Esophagus (tissue), 2 donors: Measurements from ENCODE around the gene IL22. TPM values are rescaled to one million over a fixed set of nuclear protein-coding genes. Genes with fewer than 3 reads are reported as not detected.

ENCODE experiments used
- H3K27ac ChIP-seq, 2 donors: one replicate each; pipeline ENCODE4 v1.5.1; 2013; ENCODE audit warnings: low read depth in 2 of 2, mild to moderate bottlenecking in 2 of 2, inconsistent platforms in 1 of 2, low read length in 1 of 2, moderate library complexity in 1 of 2
- H3K27me3 ChIP-seq, 2 donors: one replicate each; pipeline ENCODE4 v1.6.1; 2013; ENCODE audit warnings: low read length in 2 of 2, control low read depth in 1 of 2, mild to moderate bottlenecking in 1 of 2; ENCODE audit not compliant: insufficient read depth in 2 of 2, control insufficient read depth in 1 of 2
- H3K36me3 ChIP-seq, 2 donors: one replicate each; pipeline ENCODE4 v1.6.1; 2013; ENCODE audit warnings: low read length in 1 of 2; ENCODE audit not compliant: control insufficient read depth in 2 of 2, insufficient read depth in 2 of 2
- H3K4me1 ChIP-seq, 2 donors: one replicate each; pipeline ENCODE4 v1.6.1; 2013; ENCODE audit warnings: low read length in 1 of 2; ENCODE audit not compliant: control insufficient read depth in 2 of 2, insufficient read depth in 2 of 2
- H3K4me3 ChIP-seq, 2 donors: one replicate each; pipeline ENCODE4 v1.5.1; 2013; ENCODE audit warnings: low read length in 2 of 2, mild to moderate bottlenecking in 2 of 2, low read depth in 1 of 2, moderate library complexity in 1 of 2
- H3K9me3 ChIP-seq, 2 donors: one replicate each; pipeline ENCODE4 v1.6.1; 2013; ENCODE audit warnings: mild to moderate bottlenecking in 2 of 2, low read depth in 1 of 2, low read length in 1 of 2, moderate library complexity in 1 of 2; ENCODE audit not compliant: control insufficient read depth in 2 of 2, insufficient read depth in 1 of 2
- WGBS, 2 donors: extraction: QIAGEN DNeasy Blood & Tissue Kit; methylation state at CpG; one replicate each; pipeline ENCODE4 v1.1.7; 2013; 5-methylcytosine and 5-hydroxymethylcytosine counted together
- polyA plus RNA-seq, 2 donors: library from polyadenylated mRNA; stranded (reverse); fragments of 200-250 nt; gene quantifications; one replicate each; pipeline ENCODE4 v1.2.3, GENCODE V29; 2013
- donor health status: healthy with polysubstance abuse.
- donor health status: Bipolar disorder and iron deficiency.

IL22 gene
- polyA plus RNA-seq, 2 donors: 0.36 TPM; not detected in 1

- Histone ChIP-seq H3K9me3 (no peaks in the 10 kb centered on the region), H3K36me3 (no peaks in the 10 kb centered on the region), H3K27ac (no peak overlapping the region)
These were observed 5.6 kb downstream of the IL22 start for GRCh38 chr12:68247785-68248184.

GRCh38 chr12:68246350-68246749 lies 7.1 kb downstream of the IL22 start:
- Histone ChIP-seq H3K4me1 (peaks cover 3 to 4% of the 10 kb centered on the region in 2 donors), H3K27ac (no peak overlapping the region)

More at GRCh38 chr12:68247785-68248184, 5.6 kb downstream of the IL22 start:
- Histone ChIP-seq H3K4me3 (no peak overlapping the region), H3K4me1 (peaks cover 3 to 4% of the 10 kb centered on the region in 2 donors), H3K27me3 (peaks cover 0 to 2% of the 10 kb centered on the region in 2 donors)

GRCh38 chr12:68245180-68246021 lies 8.0 kb downstream of the IL22 start:
- H3K27ac ChIP-seq: no peak overlapping the region
- H3K27me3 ChIP-seq: no peaks in the 10 kb centered on the region
- H3K9me3 ChIP-seq: no peaks in the 10 kb centered on the region
- peaks cover 3 to 4% of the 10 kb centered on the region in 2 donors for H3K4me1 ChIP-seq
- H3K36me3 ChIP-seq: no peaks in the 10 kb centered on the region
- WGBS, 2 donors: 29 to 32% methylated on average over 6 of the region's 6 CpGs
- H3K4me3 ChIP-seq: no peak overlapping the region

More at GRCh38 chr12:68246350-68246749, 7.1 kb downstream of the IL22 start:
- no peaks in the 10 kb centered on the region for H3K27me3 ChIP-seq
- H3K4me3 ChIP-seq: no peak overlapping the region
- no peaks in the 10 kb centered on the region for H3K9me3 ChIP-seq
- 92% methylated on average over 6 of the region's 6 CpGs for WGBS, 2 donors
- H3K36me3 ChIP-seq: no peaks in the 10 kb centered on the region

- Histone ChIP-seq H3K4me3 (no peak overlapping the region), H3K36me3 (no peaks in the 10 kb centered on the region), H3K27me3 (no peaks in the 10 kb centered on the region), H3K4me1 (peaks cover 4 to 5% of the 10 kb centered on the region in 2 donors), H3K27ac (no peak overlapping the region), H3K9me3 (no peaks in the 10 kb centered on the region)
These were observed 10.6 kb downstream of the IL22 start for GRCh38 chr12:68242777-68243176.

- Histone ChIP-seq H3K4me3 (no peak overlapping the region), H3K36me3 (no peaks in the 10 kb centered on the region), H3K9me3 (no peaks in the 10 kb centered on the region), H3K4me1 (peaks cover 2 to 4% of the 10 kb centered on the region in 2 donors), H3K27me3 (no peaks in the 10 kb centered on the region), H3K27ac (no peak overlapping the region)
- WGBS, 2 donors: 11 to 29% methylated on average over 1 of the region's 1 CpG
These were observed 12.4 kb downstream of the IL22 start for GRCh38 chr12:68240975-68241374.

GRCh38 chr12:68240079-68240478 lies 13.3 kb downstream of the IL22 start:
- Histone ChIP-seq H3K27me3 (no peaks in the 10 kb centered on the region), H3K27ac (no peak overlapping the region)

GRCh38 chr12:68239309-68239982 lies 14.0 kb downstream of the IL22 start:
- peaks cover 0 to 2% of the 10 kb centered on the region in 2 donors for H3K4me1 ChIP-seq

More at GRCh38 chr12:68240079-68240478, 13.3 kb downstream of the IL22 start:
- WGBS, 2 donors: 31 to 32% methylated on average over 1 of the region's 1 CpG
- Histone ChIP-seq H3K9me3 (no peaks in the 10 kb centered on the region), H3K4me3 (no peak overlapping the region), H3K36me3 (no peaks in the 10 kb centered on the region), H3K4me1 (peaks cover 0 to 2% of the 10 kb centered on the region in 2 donors)

GRCh38 chr12:68237619-68238018 lies 15.8 kb downstream of the IL22 start:
- no peak overlapping the region for H3K27ac ChIP-seq
- no peaks in the 10 kb centered on the region for H3K36me3 ChIP-seq
- no peaks in the 10 kb centered on the region for H3K9me3 ChIP-seq
- 47 to 59% methylated on average over 2 of the region's 2 CpGs for WGBS, 2 donors
- H3K27me3 ChIP-seq: no peaks in the 10 kb centered on the region
- no peak overlapping the region for H3K4me3 ChIP-seq
- H3K4me1 ChIP-seq: peaks cover 0 to 2% of the 10 kb centered on the region in 2 donors

More at GRCh38 chr12:68239309-68239982, 14.0 kb downstream of the IL22 start:
- H3K4me3 ChIP-seq: no peak overlapping the region
- H3K27ac ChIP-seq: no peak overlapping the region
- no peaks in the 10 kb centered on the region for H3K9me3 ChIP-seq
- no peaks in the 10 kb centered on the region for H3K36me3 ChIP-seq
- WGBS, 2 donors: 88 to 93% methylated on average over 6 of the region's 6 CpGs
- no peaks in the 10 kb centered on the region for H3K27me3 ChIP-seq

- Histone ChIP-seq H3K27me3 (no peaks in the 10 kb centered on the region), H3K4me3 (peak overlapping the region in 1 of 2 donors; percentile 23)
- WGBS, 2 donors: 88 to 89% methylated on average over 2 of the region's 2 CpGs
These were observed 16.3 kb downstream of the IL22 start for GRCh38 chr12:68237078-68237477.

More at GRCh38 chr12:68237078-68237477, 16.3 kb downstream of the IL22 start:
- H3K36me3 ChIP-seq: no peaks in the 10 kb centered on the region
- H3K4me1 ChIP-seq: peaks cover 0 to 2% of the 10 kb centered on the region in 2 donors
- no peak overlapping the region for H3K27ac ChIP-seq
- no peaks in the 10 kb centered on the region for H3K9me3 ChIP-seq
